K562 (cell line): ENCODE data around the gene WDR54. TPM values are rescaled to one million over a fixed set of nuclear protein-coding genes. Genes with fewer than 3 reads are reported as not detected.

Source experiments
- POLR2A ChIP-seq: fragments of 450-650 bp; conservative IDR thresholded peaks from 2 replicates; pipeline ENCODE4 v1.6.1; 2016
- RBFOX2 ChIP-seq: fragments of 200-400 bp; formaldehyde crosslinking; IDR thresholded peaks from 2 replicates; pipeline ENCODE4 v1.6.1; 2017; ENCODE audit warnings: low read depth, mild to moderate bottlenecking, low read length, moderate library complexity
- polyA plus RNA-seq, 8 experiments: library from polyadenylated mRNA; depleted of rRNA in 4 of 8; stranded (reverse) in 5 of 8; unstranded in 3 of 8; fragments of >200 nt; fragmentation: Nextera tagmentation in 2 of 8; fragmentation: Illumina TruSeq in 1 of 8; extraction: Ambion mirVana in 2 of 8; extraction: Trizol in 1 of 8; gene quantifications; 2 replicates each; pipeline versions ENCODE4 v1.2.1 to v1.2.3, GENCODE V29; 2011 to 2014; ENCODE audit warnings: inconsistent platforms in 1 of 8, missing spikeins in 1 of 8
- total RNA-seq, 7 experiments: library from RNA; depleted of rRNA in 6 of 7; stranded (reverse); fragments of >200 nt in 6 of 7; fragmentation: Illumina TruSeq in 2 of 7; extraction: Trizol in 2 of 7; gene quantifications; 2 replicates each; pipeline versions ENCODE4 v1.2.1 to v1.2.3, GENCODE V29; 2011 to 2021; ENCODE audit warnings: low replicate concordance in 1 of 7
- TF ChIP-seq, protein P1 (sequence below): sonication (generic); formaldehyde crosslinking; IDR thresholded peaks from 2 replicates; pipeline ENCODE4 v1.8.1; 2023; ENCODE audit warnings: mild to moderate bottlenecking, missing genetic modification reagents
- TF ChIP-seq, protein P2 (sequence below): sonication (generic); formaldehyde crosslinking; IDR thresholded peaks from 2 replicates; pipeline ENCODE4 v1.8.0; 2022; ENCODE audit warnings: missing genetic modification reagents, mild to moderate bottlenecking, moderate library complexity, borderline replicate concordance
- TF ChIP-seq, protein P3 (sequence below), 2 experiments: fragments of 450-650 bp; IDR thresholded peaks; 2 replicates each; pipeline ENCODE4 v1.6.1; 2016

The WDR54 gene
- total and polyA plus RNA-seq, 9 of the 15 experiments (the other 6 are each of a cell fraction or from before 2014, with no cell fraction given), result 5.2 to 15.2 (median 7.4) TPM

DNA sequence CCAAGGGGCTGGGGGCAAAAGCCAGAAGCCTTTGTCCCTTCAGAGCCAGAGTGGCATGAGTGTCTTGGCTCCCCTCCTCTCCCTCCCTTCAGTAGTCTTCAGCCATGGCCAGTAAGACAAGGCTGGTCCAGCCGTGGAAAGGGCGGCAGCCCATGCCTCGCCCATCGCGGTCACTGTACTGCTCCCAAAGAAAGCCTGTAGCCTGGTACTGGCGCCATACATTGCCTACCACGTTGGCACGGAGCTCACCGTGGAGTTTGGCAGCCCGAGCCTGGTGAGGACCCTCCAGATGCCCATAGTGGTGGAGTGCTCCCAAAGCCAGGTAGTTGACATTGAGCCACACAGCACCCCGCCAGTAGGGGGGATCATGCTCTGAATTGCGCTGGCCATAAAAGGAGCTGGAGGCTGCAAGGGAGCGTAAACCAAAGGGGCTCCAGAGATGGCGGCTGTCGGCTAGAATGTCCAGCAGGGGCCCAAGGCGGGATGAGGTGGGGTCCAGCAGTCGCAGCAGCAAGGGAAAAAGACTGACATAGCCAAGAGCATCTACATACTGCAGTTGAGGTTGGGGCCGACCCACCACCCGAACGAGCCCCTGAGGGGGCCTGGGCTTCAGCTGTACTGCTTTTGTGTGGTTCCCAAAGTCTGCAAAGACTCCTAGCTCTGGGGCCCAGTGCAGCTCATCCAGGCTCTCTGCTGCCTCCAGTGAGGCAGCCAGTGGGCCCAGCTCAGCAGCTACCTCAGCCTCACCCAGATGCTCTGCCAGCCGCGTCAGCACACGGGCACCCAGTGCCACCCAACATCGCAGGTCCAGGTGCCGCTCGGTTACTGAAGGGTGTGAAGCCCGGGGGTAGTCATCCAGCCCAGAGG lies 39.9 kb downstream of the WDR54 start (continued):
- TF ChIP-seq, protein P1, sequence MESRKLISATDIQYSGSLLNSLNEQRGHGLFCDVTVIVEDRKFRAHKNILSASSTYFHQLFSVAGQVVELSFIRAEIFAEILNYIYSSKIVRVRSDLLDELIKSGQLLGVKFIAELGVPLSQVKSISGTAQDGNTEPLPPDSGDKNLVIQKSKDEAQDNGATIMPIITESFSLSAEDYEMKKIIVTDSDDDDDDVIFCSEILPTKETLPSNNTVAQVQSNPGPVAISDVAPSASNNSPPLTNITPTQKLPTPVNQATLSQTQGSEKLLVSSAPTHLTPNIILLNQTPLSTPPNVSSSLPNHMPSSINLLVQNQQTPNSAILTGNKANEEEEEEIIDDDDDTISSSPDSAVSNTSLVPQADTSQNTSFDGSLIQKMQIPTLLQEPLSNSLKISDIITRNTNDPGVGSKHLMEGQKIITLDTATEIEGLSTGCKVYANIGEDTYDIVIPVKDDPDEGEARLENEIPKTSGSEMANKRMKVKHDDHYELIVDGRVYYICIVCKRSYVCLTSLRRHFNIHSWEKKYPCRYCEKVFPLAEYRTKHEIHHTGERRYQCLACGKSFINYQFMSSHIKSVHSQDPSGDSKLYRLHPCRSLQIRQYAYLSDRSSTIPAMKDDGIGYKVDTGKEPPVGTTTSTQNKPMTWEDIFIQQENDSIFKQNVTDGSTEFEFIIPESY (CRISPR knock-in tag), result peak; percentile 99
- TF ChIP-seq RBFOX2, result peak; percentile 64
- TF ChIP-seq, protein P2, sequence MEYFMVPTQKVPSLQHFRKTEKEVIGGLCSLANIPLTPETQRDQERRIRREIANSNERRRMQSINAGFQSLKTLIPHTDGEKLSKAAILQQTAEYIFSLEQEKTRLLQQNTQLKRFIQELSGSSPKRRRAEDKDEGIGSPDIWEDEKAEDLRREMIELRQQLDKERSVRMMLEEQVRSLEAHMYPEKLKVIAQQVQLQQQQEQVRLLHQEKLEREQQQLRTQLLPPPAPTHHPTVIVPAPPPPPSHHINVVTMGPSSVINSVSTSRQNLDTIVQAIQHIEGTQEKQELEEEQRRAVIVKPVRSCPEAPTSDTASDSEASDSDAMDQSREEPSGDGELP (CRISPR knock-in tag), result no peak
- TF ChIP-seq, protein P3, sequence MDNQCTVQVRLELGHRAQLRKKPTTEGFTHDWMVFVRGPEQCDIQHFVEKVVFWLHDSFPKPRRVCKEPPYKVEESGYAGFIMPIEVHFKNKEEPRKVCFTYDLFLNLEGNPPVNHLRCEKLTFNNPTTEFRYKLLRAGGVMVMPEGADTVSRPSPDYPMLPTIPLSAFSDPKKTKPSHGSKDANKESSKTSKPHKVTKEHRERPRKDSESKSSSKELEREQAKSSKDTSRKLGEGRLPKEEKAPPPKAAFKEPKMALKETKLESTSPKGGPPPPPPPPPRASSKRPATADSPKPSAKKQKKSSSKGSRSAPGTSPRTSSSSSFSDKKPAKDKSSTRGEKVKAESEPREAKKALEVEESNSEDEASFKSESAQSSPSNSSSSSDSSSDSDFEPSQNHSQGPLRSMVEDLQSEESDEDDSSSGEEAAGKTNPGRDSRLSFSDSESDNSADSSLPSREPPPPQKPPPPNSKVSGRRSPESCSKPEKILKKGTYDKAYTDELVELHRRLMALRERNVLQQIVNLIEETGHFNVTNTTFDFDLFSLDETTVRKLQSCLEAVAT (IDR thresholded peaks at IDR 0.05), result no peak
- 0 out of 2 replicates have a peak, but pooled peaks have one; percentile 5 for TF ChIP-seq POLR2A
